ENCODE results near the gene PRSS48.
"Not testable (repeated sequence)": the region's sequence is repeated elsewhere in the genome, so short reads cannot be mapped to it uniquely, and the experiment has no call there.

Gene PRSS48

GRCh38 chr4:151266497-151266896, 10.5 kb upstream of the PRSS48 start:
- no peak for DNase-seq

GRCh38 chr4:151267104-151267503, 9.9 kb upstream of the PRSS48 start:
- DNase-seq = no peak

DNA sequence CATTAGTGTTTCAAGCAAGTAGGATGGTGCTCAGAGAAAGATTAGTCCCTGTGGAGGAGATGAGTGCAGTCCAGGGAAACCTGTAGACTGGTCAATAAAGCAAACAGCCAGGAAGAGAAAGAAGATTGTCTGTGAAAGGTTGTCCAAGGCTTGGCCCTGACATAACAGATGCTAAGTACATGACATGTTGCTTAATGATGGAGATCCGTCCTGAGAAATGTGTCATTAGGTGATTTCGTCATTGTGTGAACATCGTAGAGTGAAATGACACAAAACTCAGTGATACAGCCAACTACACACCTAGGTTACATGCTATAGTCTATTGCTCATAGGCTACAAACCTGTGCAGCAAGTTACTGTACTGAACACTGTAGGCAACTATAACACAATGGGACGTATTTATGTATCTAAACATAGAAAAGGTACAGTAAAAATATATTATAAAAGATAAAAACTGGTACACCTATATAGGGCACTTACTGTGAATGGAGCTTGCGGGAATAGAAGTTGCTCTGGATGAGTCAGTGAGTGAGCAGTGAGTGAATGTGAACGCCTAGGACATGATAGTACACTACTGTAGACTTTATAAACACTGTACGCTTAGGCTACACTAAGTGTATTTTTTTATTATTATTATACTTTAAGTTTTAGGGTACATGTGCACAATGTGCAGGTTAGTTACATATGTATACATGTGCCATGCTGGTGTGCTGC, 9.0 kb upstream of the PRSS48 start:
- DNase-seq = no peak

GRCh38 chr4:151268905-151269304, 8.1 kb upstream of the PRSS48 start:
- not testable (repeated sequence) for DNase-seq

DNA sequence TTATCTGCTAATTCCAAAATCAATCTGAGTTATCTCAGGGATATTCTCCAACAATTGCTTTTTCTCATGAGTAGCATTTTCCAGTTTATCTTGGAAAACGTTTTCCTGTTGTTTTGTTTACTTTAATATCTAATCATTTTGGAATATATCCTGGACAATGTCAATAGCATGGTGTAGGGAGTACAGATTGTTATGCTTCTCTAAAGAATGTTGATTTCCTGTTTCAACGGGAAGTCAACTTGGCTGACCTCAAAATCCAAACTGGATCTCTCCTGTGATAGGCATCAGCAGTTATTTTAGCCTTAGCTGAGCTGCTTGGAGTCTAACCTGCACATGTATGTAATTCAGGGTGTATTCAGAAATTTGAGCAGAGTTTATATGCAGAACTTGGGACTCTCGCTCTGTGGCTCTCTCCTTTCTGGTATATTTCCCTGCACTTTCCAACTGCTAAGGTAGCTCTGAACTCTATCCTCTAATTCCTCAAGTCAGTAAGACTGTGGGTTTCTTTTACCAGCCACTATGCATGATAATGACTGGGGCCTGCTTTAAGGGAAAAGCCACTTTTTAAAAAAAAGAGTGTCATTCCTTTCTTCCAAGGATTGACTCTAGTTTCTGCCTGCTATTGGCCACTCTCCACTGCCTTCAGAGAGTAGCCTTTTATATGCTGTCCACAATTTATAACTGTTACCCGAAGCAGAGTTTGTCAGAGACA, 7.7 kb downstream of the PRSS48 start:
- no peak for DNase-seq

DNA sequence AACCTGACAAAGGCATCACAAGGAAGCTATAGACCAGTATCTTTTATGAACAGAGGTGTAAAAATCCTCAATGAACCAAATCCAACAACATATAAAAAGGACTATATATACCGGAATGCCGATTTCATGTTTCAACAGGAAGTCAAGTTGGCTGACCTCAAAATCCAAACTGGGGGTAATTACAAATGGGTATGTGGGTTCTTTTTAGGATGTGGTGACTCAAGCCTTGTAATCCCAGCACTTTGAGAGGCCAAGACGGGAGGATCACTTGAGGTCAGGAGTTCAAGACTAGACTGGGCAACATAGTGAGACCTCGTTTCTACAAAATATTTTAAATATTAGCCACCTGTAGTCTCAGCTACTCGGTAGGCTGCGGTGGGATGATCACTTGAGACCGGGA, 10.4 kb downstream of the PRSS48 start:
- DNase-seq = no peak

DNA sequence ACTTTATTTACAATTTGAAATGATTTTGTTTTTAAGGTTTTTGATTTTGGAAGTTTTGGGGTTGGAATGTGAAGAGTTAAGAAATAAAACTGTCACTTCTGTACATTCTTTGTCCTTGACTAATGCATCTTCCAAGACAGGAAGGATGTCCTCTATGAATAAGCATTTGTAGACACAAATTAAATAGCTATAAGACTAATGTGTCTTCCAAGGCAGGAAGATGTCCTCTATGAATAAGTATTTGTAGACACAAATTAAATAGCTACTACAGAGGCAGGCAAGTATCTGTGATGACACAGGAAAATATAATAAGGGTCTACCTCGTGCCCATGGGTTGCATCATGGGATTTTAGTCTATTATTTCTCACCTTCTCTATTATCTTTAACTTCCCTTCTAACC, 14.5 kb downstream of the PRSS48 start:
- no peak for DNase-seq

- DNase-seq = no peak
These were observed 15.1 kb downstream of the PRSS48 start for GRCh38 chr4:151292038-151292437.

DNA sequence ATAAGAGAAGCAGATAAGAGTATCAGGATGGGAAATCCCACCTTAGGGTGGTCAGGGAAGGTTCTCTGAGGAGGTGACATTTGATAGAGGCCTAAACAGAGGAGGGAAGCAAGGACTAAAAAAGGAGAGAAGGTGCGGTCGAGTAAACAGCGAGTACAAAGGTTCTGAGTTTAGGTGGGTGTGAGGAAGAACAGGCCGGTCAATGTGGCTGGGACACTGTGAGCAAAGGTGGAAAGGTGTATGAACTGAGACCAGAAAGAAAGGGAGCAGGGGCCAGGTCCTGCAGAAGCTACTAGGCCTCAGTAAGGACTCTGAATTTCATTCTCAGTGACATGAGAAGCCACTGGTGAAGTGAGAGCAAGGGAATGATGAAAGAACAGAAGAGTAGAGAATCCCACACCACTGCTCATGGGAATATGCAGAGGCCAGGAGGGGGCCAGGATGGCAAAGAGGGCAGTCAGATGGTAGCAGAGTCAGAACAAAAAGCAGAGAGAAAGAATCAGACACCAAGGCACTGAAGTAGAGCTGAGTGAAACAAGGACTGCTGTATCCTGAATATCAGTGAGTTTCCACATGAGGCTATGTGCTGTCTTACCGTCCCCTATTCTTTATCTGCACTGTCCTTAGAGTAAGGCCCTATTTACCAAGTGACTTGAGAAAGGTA, 18.0 kb downstream of the PRSS48 start:
- no peak for DNase-seq

- DNase-seq = no peak
These were observed 19.3 kb downstream of the PRSS48 start for GRCh38 chr4:151296227-151296626.

- no peak for DNase-seq
These were observed 20.2 kb downstream of the PRSS48 start for GRCh38 chr4:151297170-151297569.

DNA sequence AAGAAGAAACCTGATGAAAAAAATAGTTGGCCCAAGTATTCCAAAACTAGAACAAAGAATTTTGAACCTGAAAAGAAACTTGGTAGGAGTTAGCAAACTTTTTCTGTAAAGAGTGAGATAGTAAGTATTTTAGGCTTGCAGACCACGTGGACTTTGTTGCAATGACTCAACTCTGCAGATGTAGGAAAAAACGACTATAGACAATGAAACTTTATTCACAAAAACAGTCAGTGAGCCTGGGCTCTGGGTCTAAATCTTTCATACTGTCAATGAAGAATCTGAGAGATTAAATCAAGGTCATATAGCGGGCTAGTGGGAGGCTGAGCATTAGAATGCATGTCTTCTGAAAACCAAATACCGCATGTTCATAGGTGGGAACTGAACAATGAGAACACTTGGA, 25.5 kb downstream of the PRSS48 start:
- DNase-seq = no peak

DNA sequence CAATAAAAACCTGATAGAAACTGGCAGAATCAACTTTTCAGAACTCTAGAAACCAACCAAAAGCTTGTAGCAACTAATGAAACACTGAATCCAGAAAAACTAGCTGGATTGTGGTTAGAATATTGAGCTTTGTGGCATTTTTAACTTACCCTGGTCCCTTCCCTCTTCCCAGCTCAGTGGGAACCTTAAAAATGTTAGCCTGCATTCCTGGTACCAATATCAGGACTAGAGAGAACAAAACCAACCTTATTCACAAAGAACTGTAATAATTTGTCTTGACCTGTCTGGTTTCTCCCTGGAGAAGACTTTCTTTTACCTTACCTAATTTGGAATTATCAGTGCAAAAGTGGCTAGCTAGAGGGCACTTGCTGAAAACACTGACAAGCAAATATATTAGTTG, 27.3 kb downstream of the PRSS48 start:
- no peak for DNase-seq

DNA sequence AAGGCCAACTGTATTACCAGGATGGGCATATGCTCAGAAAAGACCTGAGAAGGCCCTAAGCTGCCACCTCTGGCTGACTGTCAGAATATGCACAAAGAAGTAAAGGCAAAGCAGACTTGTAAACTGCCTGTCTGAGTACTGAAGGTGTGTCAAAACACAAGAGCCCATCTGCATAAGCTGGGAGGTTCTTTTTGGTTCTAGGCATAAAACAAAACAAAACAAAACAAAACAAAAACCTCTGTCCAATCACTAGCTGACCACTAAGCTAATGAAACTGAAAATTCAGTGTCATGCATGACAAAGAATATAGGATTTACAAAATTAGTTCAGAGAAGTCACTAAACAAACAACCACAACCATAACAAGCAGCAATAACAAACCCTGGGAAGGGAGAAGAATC, 27.8 kb downstream of the PRSS48 start:
- no peak for DNase-seq

GRCh38 chr4:151310124-151310728, 33.3 kb downstream of the PRSS48 start:
- DNase-seq = no peak

DNA sequence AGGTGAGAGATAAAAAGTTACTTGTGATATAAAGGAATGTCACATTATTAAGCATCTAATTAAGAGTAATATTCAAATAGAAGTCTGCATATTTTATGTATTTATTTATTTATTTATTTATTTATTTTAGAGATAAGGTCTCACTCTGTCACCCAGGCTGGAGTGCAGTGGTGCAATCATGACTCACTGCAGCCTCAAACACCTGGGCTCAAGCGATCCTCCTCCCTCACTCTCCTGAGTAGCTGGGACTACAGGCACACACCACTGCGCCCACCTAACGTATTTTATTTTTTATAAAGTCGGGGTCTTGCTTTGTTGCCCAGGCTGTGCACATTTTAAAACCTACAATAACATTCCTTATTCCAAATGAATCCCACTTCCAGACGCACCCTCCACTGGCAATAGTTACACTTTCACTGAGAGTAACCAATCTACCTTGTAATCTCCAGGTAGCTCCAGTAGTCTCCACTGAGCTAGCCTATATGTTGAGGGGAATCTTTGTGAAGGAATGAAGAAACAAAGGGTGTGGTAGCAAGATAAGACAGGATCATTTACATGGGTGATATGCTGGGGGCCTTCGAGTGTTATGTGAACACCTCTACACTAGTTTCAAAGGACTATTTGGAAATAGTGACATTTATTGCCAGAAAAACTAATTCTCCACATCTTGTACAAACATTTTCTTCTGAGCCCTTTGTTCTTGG, 36.5 kb downstream of the PRSS48 start:
- DNase-seq = no peak

GRCh38 chr4:151314010-151314355, 37.0 kb downstream of the PRSS48 start:
- no peak for DNase-seq

GRCh38 chr4:151314479-151314878, 37.5 kb downstream of the PRSS48 start:
- DNase-seq = no peak

DNA sequence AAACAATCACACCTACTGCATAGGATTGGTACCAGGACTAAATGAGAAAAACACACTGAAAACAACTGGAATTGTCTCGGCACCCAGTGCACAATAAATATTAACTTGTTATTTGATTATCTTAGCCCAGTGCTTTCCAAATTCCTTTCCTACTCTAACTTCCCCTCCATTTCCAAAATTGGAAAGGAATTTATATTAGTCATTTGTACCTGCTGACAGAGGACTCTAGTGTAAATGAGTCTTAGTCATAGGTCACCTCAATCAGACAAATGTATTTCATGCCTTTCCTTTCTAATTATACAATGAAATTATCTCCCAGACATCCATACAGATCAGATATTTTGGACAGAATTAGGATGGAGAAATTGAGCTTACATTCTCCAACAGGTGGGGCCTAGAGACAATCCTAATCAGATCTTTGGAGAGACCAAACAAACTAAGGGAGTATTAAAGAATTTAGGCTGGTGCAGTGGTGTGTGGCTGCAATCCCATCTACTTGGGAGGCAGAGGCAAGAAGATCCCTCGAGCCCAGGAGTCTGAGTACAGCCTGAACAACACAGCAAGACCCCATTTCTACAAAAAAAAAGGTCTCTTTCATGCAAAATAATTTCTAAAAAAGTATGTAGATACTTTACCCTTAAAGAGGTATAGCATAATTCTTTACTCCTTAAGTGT, 38.4 kb downstream of the PRSS48 start:
- no peak for DNase-seq

DNA sequence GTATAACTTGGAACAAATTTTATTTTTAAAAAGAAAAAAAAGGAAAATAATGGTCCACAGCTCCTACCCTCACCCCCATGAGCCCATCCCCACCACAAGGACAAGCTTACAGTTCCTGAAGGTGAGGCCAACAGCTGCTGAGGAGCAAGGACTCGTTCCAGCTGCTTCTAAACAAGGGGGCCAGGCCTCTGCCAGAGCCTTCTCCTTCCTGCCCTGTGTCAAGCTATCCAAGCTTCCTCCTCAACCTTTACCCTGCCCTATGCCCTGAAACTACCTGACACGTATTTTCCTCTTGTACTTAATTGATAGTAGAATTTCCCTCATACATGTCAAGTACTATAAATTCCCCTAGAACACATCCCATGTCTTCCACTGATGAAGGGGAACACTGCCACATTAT, 39.7 kb downstream of the PRSS48 start:
- no peak for DNase-seq

GRCh38 chr4:151318307-151319006, 41.5 kb downstream of the PRSS48 start:
- DNase-seq = no peak

- no peak for DNase-seq
These were observed 42.5 kb downstream of the PRSS48 start for GRCh38 chr4:151319490-151319889.
